Osteocyte (in vitro differentiated cells): ENCODE data around the gene TMEM145. TPM values are rescaled to one million over a fixed set of nuclear protein-coding genes. Genes with fewer than 3 reads are reported as not detected.

Experiments
- DNase-seq: peaks from one replicate; pipeline ENCODE4 v3.0.0; 2021; ENCODE audit warnings: mixed read lengths; ENCODE audit not compliant: unreplicated experiment; ENCODE audit errors: extremely low spot score
- H3K27ac Mint-ChIP-seq: one replicate; pipeline ENCODE4 v1.8.0; 2021; ENCODE audit warnings: mild to moderate bottlenecking, mixed read lengths; ENCODE audit not compliant: unreplicated experiment
- H3K27me3 Mint-ChIP-seq: one replicate; pipeline ENCODE4 v1.8.0; 2021; ENCODE audit warnings: mixed read lengths; ENCODE audit not compliant: unreplicated experiment
- H3K36me3 Mint-ChIP-seq: one replicate; pipeline ENCODE4 v1.8.0; 2021; ENCODE audit warnings: mixed read lengths; ENCODE audit not compliant: unreplicated experiment
- H3K4me1 Mint-ChIP-seq: one replicate; pipeline ENCODE4 v1.8.0; 2021; ENCODE audit warnings: mixed read lengths; ENCODE audit not compliant: unreplicated experiment
- H3K4me3 Mint-ChIP-seq: one replicate; pipeline ENCODE4 v1.8.0; 2021; ENCODE audit warnings: mild to moderate bottlenecking, moderate library complexity, mixed read lengths; ENCODE audit not compliant: unreplicated experiment
- H3K9me3 Mint-ChIP-seq: one replicate; pipeline ENCODE4 v1.8.0; 2021; ENCODE audit warnings: mixed read lengths; ENCODE audit not compliant: unreplicated experiment
- total RNA-seq: library from RNA; stranded (reverse); gene quantifications from 2 replicates; pipeline ENCODE4 v1.2.1, GENCODE V29; 2021
- TF ChIP-seq, protein P1 (sequence below): fragments of 200-600 bp; sonication (generic); IDR thresholded peaks from 2 replicates; pipeline ENCODE4 v1.5.0; 2021; ENCODE audit warnings: antibody characterized with exemption, mild to moderate bottlenecking, moderate library complexity

TMEM145 gene
- total RNA-seq, 1 donor from 2014 or later = 0.78 TPM

GRCh38 chr19:42283188-42284065 lies 29.7 kb upstream of the TMEM145 start:
- no peak overlapping the region for H3K4me3 Mint-ChIP-seq

GRCh38 chr19:42284066-42284501 lies 29.0 kb upstream of the TMEM145 start:
- Mint-ChIP-seq H3K9me3 (no peaks in the 10 kb centered on the region), H3K4me1 (peaks cover 41% of the 10 kb centered on the region), H3K36me3 (peaks cover 6% of the 10 kb centered on the region), H3K27me3 (no peaks in the 10 kb centered on the region), H3K4me3 (no peak overlapping the region), H3K27ac (no peak overlapping the region)
- TF ChIP-seq, protein P1, sequence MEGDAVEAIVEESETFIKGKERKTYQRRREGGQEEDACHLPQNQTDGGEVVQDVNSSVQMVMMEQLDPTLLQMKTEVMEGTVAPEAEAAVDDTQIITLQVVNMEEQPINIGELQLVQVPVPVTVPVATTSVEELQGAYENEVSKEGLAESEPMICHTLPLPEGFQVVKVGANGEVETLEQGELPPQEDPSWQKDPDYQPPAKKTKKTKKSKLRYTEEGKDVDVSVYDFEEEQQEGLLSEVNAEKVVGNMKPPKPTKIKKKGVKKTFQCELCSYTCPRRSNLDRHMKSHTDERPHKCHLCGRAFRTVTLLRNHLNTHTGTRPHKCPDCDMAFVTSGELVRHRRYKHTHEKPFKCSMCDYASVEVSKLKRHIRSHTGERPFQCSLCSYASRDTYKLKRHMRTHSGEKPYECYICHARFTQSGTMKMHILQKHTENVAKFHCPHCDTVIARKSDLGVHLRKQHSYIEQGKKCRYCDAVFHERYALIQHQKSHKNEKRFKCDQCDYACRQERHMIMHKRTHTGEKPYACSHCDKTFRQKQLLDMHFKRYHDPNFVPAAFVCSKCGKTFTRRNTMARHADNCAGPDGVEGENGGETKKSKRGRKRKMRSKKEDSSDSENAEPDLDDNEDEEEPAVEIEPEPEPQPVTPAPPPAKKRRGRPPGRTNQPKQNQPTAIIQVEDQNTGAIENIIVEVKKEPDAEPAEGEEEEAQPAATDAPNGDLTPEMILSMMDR = no peak
- DNase-seq = peak; percentile 94

More at GRCh38 chr19:42283188-42284065, 29.7 kb upstream of the TMEM145 start:
- no peak overlapping the region for H3K27ac Mint-ChIP-seq
- no peaks in the 10 kb centered on the region for H3K9me3 Mint-ChIP-seq
- TF ChIP-seq, protein P1 = no peak
- H3K4me1 Mint-ChIP-seq = peaks cover 47% of the 10 kb centered on the region
- DNase-seq = peak; percentile 99
- peaks cover 5% of the 10 kb centered on the region for H3K36me3 Mint-ChIP-seq
- H3K27me3 Mint-ChIP-seq = no peaks in the 10 kb centered on the region

- Mint-ChIP-seq H3K9me3 (no peaks in the 10 kb centered on the region), H3K27ac (peak overlapping the region; percentile 87), H3K27me3 (no peaks in the 10 kb centered on the region), H3K4me3 (peak overlapping the region; percentile 88), H3K4me1 (peaks cover 34% of the 10 kb centered on the region), H3K36me3 (peaks cover 12% of the 10 kb centered on the region)
- no peak for DNase-seq
- TF ChIP-seq, protein P1 = no peak
Measured at GRCh38 chr19:42284591-42285341, 28.3 kb upstream of the TMEM145 start.

GRCh38 chr19:42285541-42285941 lies 27.6 kb upstream of the TMEM145 start:
- Mint-ChIP-seq H3K27me3 (no peaks in the 10 kb centered on the region), H3K4me3 (peak overlapping the region; percentile 88), H3K9me3 (no peaks in the 10 kb centered on the region), H3K27ac (peak overlapping the region; percentile 87), H3K36me3 (peaks cover 13% of the 10 kb centered on the region), H3K4me1 (peaks cover 34% of the 10 kb centered on the region)
- TF ChIP-seq, protein P1 = no peak
- no peak for DNase-seq

DNA sequence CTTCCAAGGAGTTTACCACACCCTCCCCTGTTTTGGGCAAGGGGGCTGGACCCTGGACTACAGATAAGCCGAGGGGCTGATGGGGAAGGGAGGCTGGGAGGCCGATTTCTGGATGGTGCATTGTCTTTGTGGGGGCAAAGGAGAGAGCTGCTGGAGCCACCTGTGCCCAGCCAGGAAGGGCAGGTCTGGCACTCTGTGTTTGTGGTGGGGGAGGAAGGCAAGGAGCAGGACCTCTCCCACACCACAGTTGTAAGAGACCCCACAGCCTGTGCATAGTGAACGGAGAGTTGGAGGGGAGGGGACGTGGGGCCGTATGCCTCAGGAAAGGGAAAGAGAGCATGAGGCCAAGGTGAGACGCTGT lies 27.1 kb upstream of the TMEM145 start:
- Mint-ChIP-seq H3K27me3 (no peaks in the 10 kb centered on the region), H3K4me3 (peak overlapping the region; percentile 88), H3K4me1 (peaks cover 34% of the 10 kb centered on the region), H3K27ac (peak overlapping the region; percentile 87), H3K36me3 (peaks cover 13% of the 10 kb centered on the region), H3K9me3 (no peaks in the 10 kb centered on the region)
- TF ChIP-seq, protein P1 = no peak
- no peak for DNase-seq
